ENCODE data around the gene MRFAP1L1. TPM values are rescaled to one million over a fixed set of nuclear protein-coding genes. Genes with fewer than 3 reads are reported as not detected.

Gene MRFAP1L1
- total RNA-seq, 4 donors from 2014 or later: 56.9 to 99.9 (median 71.7) TPM

DNA sequence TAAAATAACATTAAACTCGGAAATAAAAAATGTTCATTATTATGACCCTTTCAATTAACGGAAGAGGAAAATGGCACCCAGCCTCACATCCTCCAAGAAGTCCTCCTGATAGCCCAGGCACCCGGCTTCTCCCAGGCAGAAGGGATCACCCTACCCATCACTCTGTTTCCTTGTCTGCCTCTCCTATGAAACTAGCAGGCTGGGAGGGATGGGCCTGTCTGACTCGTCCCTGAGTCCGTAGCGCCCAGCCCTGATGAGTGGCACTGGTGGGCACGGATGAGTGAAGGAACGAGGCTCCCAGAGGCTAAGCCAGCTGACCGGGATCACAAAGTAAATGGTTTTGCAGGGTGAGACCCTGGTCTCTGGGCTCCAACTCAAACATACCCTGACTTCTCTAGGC, 44.2 kb upstream of the MRFAP1L1 start:
- Histone ChIP-seq H3K27ac (no peak overlapping the region), H3K4me3 (no peak overlapping the region), H3K36me3 (no peaks in the 10 kb centered on the region), H3K9me3 (no peaks in the 10 kb centered on the region), H3K4me1 (no peaks in the 10 kb centered on the region), H3K27me3 (no peaks in the 10 kb centered on the region)
- DNase-seq: no peak
- intact Hi-C loops (cut with DNase I; ENCODE audit: low total_unique reads): no loop called here
- TF ChIP-seq POLR2A (IDR thresholded peaks at IDR 0.05): no peak
- TF ChIP-seq, protein P1, sequence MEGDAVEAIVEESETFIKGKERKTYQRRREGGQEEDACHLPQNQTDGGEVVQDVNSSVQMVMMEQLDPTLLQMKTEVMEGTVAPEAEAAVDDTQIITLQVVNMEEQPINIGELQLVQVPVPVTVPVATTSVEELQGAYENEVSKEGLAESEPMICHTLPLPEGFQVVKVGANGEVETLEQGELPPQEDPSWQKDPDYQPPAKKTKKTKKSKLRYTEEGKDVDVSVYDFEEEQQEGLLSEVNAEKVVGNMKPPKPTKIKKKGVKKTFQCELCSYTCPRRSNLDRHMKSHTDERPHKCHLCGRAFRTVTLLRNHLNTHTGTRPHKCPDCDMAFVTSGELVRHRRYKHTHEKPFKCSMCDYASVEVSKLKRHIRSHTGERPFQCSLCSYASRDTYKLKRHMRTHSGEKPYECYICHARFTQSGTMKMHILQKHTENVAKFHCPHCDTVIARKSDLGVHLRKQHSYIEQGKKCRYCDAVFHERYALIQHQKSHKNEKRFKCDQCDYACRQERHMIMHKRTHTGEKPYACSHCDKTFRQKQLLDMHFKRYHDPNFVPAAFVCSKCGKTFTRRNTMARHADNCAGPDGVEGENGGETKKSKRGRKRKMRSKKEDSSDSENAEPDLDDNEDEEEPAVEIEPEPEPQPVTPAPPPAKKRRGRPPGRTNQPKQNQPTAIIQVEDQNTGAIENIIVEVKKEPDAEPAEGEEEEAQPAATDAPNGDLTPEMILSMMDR (IDR thresholded peaks at IDR 0.05): no peak

DNA sequence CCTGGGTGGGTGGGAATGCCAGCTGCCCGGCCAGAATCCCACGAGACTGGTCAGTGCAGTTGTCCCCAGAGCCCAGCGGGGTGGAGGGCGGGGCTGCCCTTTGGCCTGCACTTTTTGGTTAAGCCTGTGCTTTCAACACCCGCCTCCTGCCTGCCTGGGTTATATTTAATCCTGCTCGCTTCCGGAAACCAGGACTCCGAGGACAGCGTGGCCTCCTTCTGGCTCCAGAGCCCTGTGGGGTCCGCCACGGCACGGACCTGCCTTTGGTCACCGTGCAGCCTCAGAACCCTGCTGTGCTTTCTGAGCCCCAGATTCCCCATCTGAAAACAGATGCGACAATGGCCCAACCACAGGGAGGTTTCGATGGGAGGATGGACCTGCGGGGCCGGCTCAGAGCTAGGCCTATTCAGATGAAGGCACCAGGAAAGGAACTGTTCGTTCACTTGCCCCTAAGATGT, 43.5 kb upstream of the MRFAP1L1 start:
- TF ChIP-seq, protein P1 (IDR thresholded peaks at IDR 0.05): no peak
- no peak for TF ChIP-seq POLR2A (IDR thresholded peaks at IDR 0.05)
- Histone ChIP-seq H3K4me3 (no peak overlapping the region), H3K27me3 (no peaks in the 10 kb centered on the region), H3K4me1 (no peaks in the 10 kb centered on the region), H3K27ac (no peak overlapping the region), H3K36me3 (no peaks in the 10 kb centered on the region), H3K9me3 (no peaks in the 10 kb centered on the region)
- intact Hi-C loops (cut with DNase I; ENCODE audit: low total_unique reads): no loop called here
- DNase-seq: no peak

DNA sequence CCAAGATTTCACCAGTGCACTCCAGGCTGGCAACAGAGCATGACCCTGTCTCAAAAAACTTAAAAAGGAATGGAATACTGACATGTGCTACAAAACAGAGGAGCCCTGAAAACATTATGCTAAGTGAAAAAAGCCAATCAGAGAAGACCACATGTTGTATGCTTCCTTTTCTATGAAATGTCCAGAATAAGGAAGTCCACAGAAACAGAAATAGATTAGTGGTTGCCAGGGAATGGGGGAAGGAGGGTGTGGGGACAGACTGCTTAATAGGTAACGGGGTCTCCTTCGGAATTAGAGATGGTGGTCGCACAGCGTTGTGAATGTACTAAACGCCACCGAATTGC, 42.8 kb upstream of the MRFAP1L1 start:
- DNase-seq: no peak
- no peaks in the 10 kb centered on the region for H3K27me3 ChIP-seq
- H3K4me1 ChIP-seq: peaks cover 0 to 1% of the 10 kb centered on the region in 2 donors
- no peak overlapping the region for H3K27ac ChIP-seq
- TF ChIP-seq, protein P1 (IDR thresholded peaks at IDR 0.05): no peak
- no peak for TF ChIP-seq POLR2A (IDR thresholded peaks at IDR 0.05)
- intact Hi-C loops (cut with DNase I; ENCODE audit: low total_unique reads): no loop called here
- H3K36me3 ChIP-seq: no peaks in the 10 kb centered on the region
- no peaks in the 10 kb centered on the region for H3K9me3 ChIP-seq
- no peak overlapping the region for H3K4me3 ChIP-seq

DNA sequence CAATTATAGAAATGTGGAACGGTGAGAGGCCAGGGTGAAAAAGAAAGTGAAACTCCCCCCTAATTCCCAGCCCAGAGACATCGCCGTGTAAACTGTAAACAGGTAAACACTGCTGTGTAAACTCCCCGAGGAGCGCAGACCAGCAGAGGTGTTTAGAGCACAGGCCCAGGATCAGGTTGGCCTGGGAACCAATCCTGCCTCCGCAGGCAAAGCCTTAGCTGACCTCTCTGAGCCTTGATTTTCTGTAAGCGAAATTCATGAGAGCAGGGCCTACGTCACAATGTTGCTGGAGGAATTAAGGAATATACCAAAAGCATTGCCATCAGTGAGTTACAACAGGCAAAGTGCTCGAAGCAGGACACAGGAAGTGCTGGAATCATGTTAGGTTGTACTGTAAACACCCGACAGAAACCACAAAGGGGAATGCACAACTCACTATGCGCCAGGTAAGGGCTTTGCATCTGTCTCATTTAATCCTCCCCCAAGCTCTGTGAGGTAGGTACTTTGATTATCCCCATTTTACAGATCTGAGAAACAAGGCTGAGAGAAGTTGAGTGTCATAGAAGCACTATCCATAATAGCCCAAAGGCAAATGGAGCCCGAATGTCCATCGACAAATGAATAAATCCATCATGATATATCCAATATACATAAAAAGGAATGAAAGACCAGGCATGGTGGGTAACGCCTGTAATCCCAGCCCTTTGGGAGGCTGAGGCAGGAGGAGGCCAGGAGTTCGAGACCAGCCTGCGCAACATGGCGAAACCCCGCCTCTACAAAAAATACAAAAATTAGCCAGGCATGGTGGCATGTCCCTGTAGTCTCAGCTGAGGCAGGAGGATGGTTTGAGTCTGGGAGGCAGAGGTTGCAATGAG, 42.2 kb upstream of the MRFAP1L1 start:
- DNase-seq: no peak
- no peaks in the 10 kb centered on the region for H3K9me3 ChIP-seq
- no peaks in the 10 kb centered on the region for H3K27me3 ChIP-seq
- no peak overlapping the region for H3K27ac ChIP-seq
- H3K36me3 ChIP-seq: no peaks in the 10 kb centered on the region
- H3K4me3 ChIP-seq: no peak overlapping the region
- TF ChIP-seq POLR2A (IDR thresholded peaks at IDR 0.05): no peak
- TF ChIP-seq, protein P1 (IDR thresholded peaks at IDR 0.05): no peak
- H3K4me1 ChIP-seq: peaks cover 0 to 6% of the 10 kb centered on the region in 2 donors
- intact Hi-C loops (cut with DNase I; ENCODE audit: low total_unique reads): no loop called here

Data from uterus (tissue), 4 donors.